ENCODE results near the gene GRPEL2.

Gene GRPEL2

GRCh38 chr5:149352169-149352568, 6.9 kb downstream of the GRPEL2 start:
- no peak for TF ChIP-seq CTCF (IDR thresholded peaks at IDR 0.05; ENCODE audit: control insufficient read depth, insufficient read depth, low read depth, low read length, missing control alignments)
- no peak for DNase-seq (ENCODE audit: low read depth)

GRCh38 chr5:149353911-149354310, 8.6 kb downstream of the GRPEL2 start:
- TF ChIP-seq CTCF (IDR thresholded peaks at IDR 0.05; ENCODE audit: control insufficient read depth, insufficient read depth, low read depth, low read length, missing control alignments) = no peak
- no peak for DNase-seq (ENCODE audit: low read depth)
- H3K4me3 ChIP-seq (ENCODE audit: control insufficient read depth, low read depth, low read length) = no peak overlapping the region

More at GRCh38 chr5:149352169-149352568, 6.9 kb downstream of the GRPEL2 start:
- no peak overlapping the region for H3K4me3 ChIP-seq (ENCODE audit: control insufficient read depth, low read depth, low read length)

GRCh38 chr5:149355688-149356087, 10.4 kb downstream of the GRPEL2 start:
- H3K4me3 ChIP-seq (ENCODE audit: control insufficient read depth, low read depth, low read length) = no peak overlapping the region
- DNase-seq (ENCODE audit: low read depth) = no peak
- TF ChIP-seq CTCF (IDR thresholded peaks at IDR 0.05; ENCODE audit: control insufficient read depth, insufficient read depth, low read depth, low read length, missing control alignments) = no peak

- no peak for DNase-seq (ENCODE audit: low read depth)
- no peak overlapping the region for H3K4me3 ChIP-seq (ENCODE audit: control insufficient read depth, low read depth, low read length)
- no peak for TF ChIP-seq CTCF (IDR thresholded peaks at IDR 0.05; ENCODE audit: control insufficient read depth, insufficient read depth, low read depth, low read length, missing control alignments)
Observed at GRCh38 chr5:149356391-149356790, 11.1 kb downstream of the GRPEL2 start.

DNA sequence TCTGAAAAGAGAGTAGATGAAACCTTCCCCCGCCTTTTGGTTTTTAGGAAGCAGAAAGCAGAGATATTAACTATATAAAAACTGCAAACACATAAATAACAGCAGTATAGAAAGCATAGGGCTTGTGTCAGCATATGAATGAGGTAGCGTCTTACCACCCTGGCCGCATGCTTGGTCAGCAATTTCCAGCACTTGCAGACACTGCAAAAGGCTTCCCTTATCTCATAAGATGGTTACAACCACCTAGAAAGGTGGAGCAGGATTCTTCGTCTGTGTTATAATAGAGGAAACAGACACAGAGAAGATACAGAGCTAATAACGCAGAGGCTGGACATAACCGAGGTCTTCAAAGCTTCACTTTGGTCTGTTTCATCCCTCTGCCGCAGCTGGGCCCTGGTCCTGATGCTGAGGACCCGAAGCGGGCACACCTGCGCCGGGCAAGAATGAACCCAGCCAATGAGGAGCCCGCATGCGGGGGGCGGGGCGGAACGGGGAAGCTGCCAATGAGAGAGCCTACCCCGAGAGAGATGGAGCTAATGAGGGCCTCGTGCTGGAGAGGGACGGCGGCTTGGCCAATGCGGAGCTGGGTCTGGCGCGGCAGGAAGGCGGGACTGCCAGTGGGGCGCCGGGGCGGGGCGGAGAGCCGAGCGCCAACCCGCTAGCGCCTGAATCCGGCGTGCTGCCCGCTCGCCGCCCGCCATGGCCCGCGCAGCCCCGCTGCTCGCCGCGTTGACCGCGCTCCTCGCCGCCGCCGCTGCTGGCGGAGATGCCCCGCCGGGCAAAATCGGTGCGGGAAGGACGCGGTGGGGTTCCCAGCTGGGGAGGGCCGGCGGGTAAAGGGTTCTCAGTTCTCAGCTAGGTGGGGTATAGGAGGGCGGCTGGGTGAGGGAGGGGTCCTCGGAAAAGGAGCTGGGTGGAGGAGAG, 12.3 kb downstream of the GRPEL2 start, which contains the start of gene PCYOX1L:
Gene PCYOX1L (plus strand): TSS at position 677 of the 924 bp plus-strand sequence. CDS start 23 bp downstream, at position 700.
- DNase-seq (ENCODE audit: low read depth) = peak; percentile 70
- TF ChIP-seq CTCF (IDR thresholded peaks at IDR 0.05; ENCODE audit: control insufficient read depth, insufficient read depth, low read depth, low read length, missing control alignments) = no peak

DNA sequence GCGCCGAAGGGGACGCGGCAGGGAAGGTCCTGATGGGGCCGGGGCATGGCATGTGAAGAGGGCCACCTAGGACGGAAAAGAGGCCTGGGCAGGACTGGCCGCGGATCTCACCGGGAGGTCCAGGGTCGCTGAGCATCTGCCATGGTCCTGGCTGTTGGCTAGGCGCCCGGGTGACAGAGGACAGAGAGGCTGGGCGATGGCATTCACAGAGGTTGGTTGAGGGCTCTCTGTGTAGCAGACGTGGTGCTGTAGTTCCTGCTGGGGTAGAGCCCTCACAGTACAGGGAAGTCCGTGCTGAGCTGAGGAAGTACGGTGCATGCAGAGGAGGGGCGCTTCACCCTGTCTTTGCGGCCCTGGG, 13.0 kb downstream of the GRPEL2 start:
- no peak for TF ChIP-seq CTCF (IDR thresholded peaks at IDR 0.05; ENCODE audit: control insufficient read depth, insufficient read depth, low read depth, low read length, missing control alignments)
- DNase-seq (ENCODE audit: low read depth) = no peak
- peak overlapping the region; percentile 96 for H3K4me3 ChIP-seq (ENCODE audit: control insufficient read depth, low read depth, low read length)

More for the DNA sequence above, 12.3 kb downstream of the GRPEL2 start, which contains the start of gene PCYOX1L:
- H3K4me3 ChIP-seq (ENCODE audit: control insufficient read depth, low read depth, low read length) = peak within 1 kb of the TSS; percentile 96
